ENCODE results near the gene URAD.
"Not testable (repeated sequence)": the region's sequence is repeated elsewhere in the genome, so short reads cannot be mapped to it uniquely, and the experiment has no call there.

The URAD gene

DNA sequence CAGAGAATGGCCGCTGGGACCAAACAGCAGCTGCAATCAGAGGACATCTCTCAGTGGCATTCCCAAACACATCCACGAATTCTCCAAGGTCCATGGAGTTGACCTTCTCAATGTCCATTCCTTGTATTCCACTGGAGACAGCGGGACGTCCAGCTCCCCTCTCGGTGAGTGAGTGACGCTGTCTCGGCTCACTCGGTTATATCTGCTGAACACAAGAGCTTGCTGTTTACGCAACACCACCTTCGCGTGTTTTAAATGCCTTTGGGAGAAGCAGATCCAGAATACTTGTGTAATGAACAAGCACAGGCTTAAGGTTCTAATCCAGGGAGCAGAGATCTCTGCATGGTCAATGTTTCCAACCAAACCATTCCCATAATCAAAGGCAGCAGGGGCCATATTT lies at the start of gene URAD:
Gene URAD, minus strand, starts transcription at position 174 of the 400 bp plus-strand sequence. Its CDS starts 56 bp downstream, at position 118.
- DNase-seq, result no peak

GRCh38 chr13:28037399-28037798 lies 48.9 kb upstream of the URAD start:
- DNase-seq, result no peak

- no peak for DNase-seq
Measured at GRCh38 chr13:28035146-28035782, 46.8 kb upstream of the URAD start.

DNA sequence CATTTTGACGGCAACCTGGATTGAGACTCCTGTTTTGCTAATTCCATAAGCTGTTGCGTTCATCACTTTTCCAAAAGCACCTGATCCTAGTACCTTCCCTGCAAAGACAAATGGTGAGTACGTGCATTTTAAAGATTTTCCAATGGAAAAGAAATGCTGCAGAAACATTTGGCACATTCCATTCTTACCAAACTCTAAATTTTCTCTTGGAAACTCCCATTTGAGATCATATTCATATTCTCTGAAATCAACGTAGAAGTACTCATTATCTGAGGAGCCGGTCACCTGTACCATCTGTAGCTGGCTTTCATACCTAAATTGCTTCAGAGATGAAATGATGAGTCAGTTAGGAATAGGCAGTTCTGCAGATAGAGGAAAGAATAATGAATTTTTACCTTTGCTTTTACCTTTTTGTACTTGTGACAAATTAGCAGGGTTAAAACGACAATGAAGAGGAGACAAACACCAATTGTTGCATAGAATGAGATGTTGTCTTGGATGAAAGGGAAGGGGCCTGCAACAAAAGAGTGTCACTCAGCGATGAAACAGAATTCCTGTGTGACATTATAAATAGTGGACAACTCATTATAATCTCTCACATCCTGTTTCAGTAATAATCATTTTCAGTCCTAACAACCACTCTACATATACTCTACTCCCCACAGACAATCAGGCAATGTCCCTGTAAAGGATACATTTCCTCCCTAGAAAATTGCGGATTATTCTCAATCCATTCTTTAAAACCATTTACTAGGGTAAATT lies 45.6 kb upstream of the URAD start:
- DNase-seq, result no peak

DNA sequence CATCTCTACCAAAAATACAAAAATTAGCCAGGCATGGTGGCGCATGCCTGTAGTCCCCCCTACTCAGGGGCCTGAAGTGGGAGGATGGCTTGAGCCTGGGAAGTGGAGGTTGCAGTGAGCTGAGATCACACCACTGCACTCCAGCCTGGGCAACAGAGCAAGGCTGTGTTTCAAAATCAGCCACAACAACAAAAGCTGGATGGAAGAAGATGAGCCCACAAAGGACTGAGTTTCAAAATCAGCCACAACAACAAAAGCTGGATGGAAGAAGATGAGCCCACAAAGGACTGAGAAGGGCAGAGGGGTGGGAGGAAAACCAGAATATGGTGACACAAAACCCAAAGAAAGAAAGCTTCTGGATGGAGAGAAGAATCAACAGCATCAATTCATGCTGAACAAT lies 43.9 kb upstream of the URAD start:
- not testable (repeated sequence) for DNase-seq

DNA sequence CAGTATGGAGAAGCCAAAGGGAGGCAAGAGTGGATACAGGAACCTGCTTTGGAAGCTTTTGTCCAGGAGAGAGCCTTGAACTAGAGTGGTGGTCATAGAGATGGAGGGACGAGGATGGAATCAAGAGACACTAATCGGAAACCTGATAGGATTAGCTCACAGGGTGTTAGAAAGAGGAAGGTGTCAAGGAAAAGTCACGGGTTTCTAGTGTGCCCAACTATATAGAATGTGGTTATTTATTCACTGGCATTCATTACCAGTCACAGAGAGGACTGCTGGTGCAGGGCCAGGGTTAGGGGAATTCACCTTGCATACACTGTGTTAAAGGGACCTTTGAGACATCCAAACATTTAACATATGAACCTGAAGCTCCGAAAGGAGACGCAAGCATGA lies 43.4 kb upstream of the URAD start:
- DNase-seq, result no peak

GRCh38 chr13:28031220-28031895 lies 42.9 kb upstream of the URAD start:
- DNase-seq, result no peak

- DNase-seq, result no peak
Measured at GRCh38 chr13:28027607-28028364, 39.3 kb upstream of the URAD start.

DNA sequence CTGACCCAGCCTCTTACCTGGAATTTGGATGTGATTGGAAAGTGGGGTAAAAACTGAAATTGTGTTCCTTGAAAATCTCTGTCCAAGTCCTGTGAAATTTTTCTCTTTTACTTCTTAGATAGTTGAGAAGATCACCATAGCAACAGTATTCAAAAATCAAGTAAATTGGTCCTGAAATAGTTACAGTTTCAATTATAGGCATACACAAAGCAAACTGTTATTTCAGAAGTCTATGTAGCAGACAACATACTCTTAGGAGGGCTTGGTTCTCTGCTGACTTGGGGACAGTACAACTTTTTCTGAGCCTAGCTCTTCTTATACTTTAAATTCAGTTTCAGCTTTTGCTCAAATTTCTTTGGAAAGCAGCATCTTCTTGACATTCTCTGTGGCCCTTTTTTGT lies 38.6 kb upstream of the URAD start:
- DNase-seq, result no peak

- DNase-seq, result no peak
Measured at GRCh38 chr13:28026508-28026907, 38.0 kb upstream of the URAD start.

GRCh38 chr13:28022848-28023518 lies 34.5 kb upstream of the URAD start:
- DNase-seq, result no peak

- DNase-seq, result no peak
Measured at GRCh38 chr13:28014301-28014700, 25.8 kb upstream of the URAD start.

GRCh38 chr13:28013482-28013881 lies 25.0 kb upstream of the URAD start:
- no peak for DNase-seq

GRCh38 chr13:28012896-28013295 lies 24.4 kb upstream of the URAD start:
- no peak for DNase-seq

DNA sequence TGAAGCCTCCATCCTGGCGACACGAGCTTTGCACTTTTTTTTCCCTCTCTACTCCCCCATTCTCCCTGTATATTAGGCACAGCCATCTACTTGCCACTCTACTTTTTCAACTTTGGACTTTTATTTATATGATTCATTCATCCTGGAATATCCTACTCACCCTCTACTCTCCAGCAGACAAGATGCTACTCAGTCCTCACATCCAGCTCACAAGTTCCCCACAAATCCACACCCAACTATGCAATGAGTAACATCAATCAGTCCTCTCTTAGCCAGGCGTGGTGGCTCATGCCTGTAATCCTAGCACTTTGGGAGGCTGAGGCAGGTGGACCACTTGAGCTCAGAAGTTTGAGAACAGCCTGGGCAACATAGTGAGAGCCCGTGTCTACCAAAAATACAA lies 23.9 kb upstream of the URAD start:
- DNase-seq, result no peak

- no peak for DNase-seq
Measured at GRCh38 chr13:28010046-28010445, 21.6 kb upstream of the URAD start.

GRCh38 chr13:28005016-28005415 lies 16.5 kb upstream of the URAD start:
- DNase-seq, result not testable (repeated sequence)

DNA sequence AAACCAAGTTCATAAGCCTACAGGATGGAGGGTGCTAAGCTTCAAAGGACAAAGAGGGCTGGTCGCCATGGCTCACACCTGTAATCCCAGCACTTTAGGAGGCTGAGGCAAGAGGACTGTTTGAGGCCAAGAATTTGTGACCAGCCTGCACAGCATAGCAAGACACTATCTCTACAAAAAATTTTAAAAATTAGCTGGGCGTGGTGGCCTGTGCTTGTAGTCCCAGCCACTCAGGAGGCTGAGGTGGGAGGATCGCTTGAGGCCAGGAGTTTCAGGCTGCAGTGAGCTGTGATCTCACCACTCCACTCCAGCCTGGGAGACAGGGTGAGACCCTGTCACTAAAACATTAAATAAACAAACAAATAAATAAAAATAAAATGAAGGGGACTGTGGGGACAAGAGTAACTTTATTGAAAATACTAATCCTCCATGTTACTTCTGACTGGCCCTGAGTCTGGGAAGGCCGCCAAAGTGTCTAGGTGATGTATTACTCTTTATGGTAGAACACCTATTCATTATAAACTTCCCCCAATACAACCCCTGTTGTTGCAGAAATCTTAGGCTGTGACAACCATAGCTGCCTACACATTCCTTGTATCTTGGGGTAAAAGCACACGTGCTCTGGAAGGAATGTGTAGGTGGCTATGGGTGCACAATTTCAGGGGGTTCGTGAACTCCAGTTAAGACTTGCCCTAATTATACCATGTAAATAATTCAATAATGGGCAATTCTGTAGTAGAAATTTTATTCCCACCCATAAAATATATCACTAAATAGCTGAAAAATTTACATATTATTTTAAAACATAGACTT lies 14.6 kb upstream of the URAD start:
- no peak for DNase-seq

DNA sequence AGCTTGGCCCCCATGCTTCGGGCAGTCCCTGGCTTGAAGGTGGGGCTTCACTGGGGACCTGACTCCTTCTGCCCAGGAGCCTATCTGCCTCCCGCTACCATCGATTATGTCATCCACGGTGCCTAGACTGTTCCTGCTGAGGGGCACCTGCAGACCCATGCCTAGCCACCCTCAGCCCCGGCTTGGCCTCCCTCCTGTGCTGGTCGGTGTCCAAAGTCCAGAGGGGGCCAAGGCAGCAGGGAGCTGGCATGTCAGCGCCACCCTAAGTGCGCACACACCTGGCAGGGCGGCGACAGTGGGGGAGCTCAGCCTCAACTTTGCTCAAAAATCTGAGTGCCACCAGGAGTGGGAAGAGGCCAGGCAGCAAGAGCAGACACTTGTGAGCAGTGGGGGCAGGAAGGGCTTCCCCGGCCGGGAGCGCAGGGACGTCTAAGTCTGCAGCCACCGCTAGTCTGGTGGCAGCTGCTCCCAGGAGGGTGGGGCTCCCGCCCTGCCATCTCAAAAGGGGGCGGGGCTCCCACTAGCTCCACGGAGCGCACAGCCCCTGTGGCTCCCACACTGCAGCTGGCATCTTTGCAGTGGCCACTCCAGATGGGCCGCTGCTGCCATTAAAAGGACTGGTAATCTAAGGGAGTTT lies 13.5 kb upstream of the URAD start:
- DNase-seq, result no peak

DNA sequence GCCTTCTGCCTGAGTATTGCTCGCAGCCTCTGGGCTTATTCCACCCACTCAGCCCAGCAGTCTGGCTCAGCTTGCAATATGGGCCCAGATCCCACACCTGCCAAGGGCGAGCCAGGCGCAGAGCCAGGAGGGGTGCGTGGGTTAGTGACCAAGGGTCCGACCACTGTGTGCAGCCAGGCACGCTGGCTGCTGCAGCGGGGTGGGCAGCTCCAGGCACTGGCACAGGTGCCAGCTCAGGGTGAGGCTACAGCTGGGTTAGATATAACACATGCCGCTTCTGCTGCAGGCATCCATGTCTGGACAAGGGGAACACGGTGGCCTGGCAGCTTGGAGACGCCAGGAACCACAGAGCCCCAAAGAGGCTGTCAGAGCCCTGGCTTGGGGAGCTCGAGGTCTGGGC lies 12.6 kb upstream of the URAD start:
- no peak for DNase-seq

GRCh38 chr13:28000567-28000966 lies 12.1 kb upstream of the URAD start:
- no peak for DNase-seq
